ENCODE measurements around the gene FBXL20. TPM values are rescaled to one million over a fixed set of nuclear protein-coding genes. Genes with fewer than 3 reads are reported as not detected.

The FBXL20 gene
- total RNA-seq = 11.3 and 11.4 TPM in 2 replicates

GRCh38 chr17:39401412-39402243 is at the start of gene FBXL20:
FBXL20 (minus strand) TSS chr17:39401626; CDS start chr17:39401402, 224 bp downstream.

DNA sequence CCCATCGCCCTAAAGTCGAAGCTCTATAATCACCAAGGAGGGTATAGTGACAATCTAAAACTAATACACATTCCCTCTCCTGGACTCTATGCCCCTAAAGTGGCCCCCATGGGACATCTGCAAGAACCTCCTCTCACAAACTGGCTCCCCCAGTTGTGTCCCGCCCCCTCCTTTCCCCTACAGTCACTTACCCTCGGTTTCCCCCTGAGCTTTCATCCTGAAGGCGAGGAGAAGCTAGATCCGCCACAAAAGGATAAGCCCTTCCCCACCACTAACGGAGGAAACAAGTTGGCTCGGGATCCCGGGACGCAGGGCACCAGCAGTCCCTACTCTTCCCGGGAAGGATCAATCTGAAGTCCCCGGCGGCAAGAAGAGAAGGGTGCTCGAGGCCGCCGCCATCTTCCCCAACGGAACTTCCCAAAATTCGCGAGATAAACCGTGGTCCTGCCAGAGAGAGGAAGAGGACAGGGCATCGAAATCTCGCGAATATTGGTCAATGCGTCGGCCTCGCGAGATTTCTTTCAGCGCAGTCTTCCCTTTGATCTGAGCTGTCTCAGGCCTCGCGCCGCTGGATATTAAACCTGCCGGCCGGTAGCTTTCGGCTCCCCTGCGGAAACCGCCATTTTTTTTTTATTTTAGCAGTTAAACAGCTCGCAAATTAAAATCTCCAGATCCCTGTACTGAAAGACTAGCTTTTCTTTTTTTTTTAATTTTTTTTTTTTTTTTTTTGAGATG is 49.6 kb upstream of the FBXL20 start, which contains the start of gene MED1:
MED1 (minus strand) TSS at position 417 of the 735 bp plus-strand sequence; CDS start at position 216, 201 bp downstream.

GRCh38 chr17:39225308-39225958 is 176.0 kb downstream of the FBXL20 start, which contains the start of gene STAC2:
STAC2 (minus strand) TSS chr17:39225945; CDS start chr17:39225502, 443 bp downstream.

Other genes with a start within 250 kb of the FBXL20 start
- gene PLXDC1, start 250.0 kb downstream of the FBXL20 start, total RNA-seq = 0.22 TPM in 1 of 2 replicates, not detected in the other
- gene ARL5C, start 235.5 kb downstream of the FBXL20 start, total RNA-seq = not detected in 2 replicates
- gene CACNB1, start 204.0 kb downstream of the FBXL20 start, total RNA-seq = 3.3 and 6.2 TPM in 2 replicates
- 1,114 and 2,604 TPM in 2 replicates for gene RPL19, start 201.3 kb downstream of the FBXL20 start, total RNA-seq
- gene STAC2, start 175.7 kb downstream of the FBXL20 start, total RNA-seq = not detected in 2 replicates
- gene MED1, start 49.6 kb upstream of the FBXL20 start, total RNA-seq = 17.3 and 33.5 TPM in 2 replicates
- 41.4 and 50.8 TPM in 2 replicates for gene CDK12, start 59.9 kb upstream of the FBXL20 start, total RNA-seq
- not detected in 2 replicates for gene NEUROD2, start 206.3 kb upstream of the FBXL20 start, total RNA-seq
- gene PPP1R1B, start 225.3 kb upstream of the FBXL20 start, total RNA-seq = not detected in 2 replicates
- 32.2 and 44.2 TPM in 2 replicates for gene STARD3, start 235.5 kb upstream of the FBXL20 start, total RNA-seq

All from placental pericyte (primary cell).